Measurements from ENCODE around the gene EPB41L2.

DNA sequence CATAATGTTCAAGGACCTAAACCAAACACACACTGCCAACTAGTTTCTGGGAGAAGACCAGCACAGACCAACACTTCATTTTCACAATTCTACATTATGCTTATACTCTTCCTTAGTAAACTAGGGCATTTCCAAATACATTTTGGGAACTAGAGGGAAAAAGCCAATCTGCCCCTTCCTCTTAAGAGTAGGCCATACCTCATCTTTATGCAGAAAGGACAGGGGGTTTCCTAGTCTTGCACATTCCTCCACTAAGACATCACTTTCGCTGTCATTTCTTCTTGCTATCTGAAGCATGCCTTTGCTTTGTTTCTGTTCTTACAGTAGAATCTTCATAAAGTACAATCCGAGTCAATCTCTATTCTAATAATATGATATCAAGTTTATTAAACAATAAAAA, 130.1 kb downstream of the EPB41L2 start:
- TF ChIP-seq, protein P1, sequence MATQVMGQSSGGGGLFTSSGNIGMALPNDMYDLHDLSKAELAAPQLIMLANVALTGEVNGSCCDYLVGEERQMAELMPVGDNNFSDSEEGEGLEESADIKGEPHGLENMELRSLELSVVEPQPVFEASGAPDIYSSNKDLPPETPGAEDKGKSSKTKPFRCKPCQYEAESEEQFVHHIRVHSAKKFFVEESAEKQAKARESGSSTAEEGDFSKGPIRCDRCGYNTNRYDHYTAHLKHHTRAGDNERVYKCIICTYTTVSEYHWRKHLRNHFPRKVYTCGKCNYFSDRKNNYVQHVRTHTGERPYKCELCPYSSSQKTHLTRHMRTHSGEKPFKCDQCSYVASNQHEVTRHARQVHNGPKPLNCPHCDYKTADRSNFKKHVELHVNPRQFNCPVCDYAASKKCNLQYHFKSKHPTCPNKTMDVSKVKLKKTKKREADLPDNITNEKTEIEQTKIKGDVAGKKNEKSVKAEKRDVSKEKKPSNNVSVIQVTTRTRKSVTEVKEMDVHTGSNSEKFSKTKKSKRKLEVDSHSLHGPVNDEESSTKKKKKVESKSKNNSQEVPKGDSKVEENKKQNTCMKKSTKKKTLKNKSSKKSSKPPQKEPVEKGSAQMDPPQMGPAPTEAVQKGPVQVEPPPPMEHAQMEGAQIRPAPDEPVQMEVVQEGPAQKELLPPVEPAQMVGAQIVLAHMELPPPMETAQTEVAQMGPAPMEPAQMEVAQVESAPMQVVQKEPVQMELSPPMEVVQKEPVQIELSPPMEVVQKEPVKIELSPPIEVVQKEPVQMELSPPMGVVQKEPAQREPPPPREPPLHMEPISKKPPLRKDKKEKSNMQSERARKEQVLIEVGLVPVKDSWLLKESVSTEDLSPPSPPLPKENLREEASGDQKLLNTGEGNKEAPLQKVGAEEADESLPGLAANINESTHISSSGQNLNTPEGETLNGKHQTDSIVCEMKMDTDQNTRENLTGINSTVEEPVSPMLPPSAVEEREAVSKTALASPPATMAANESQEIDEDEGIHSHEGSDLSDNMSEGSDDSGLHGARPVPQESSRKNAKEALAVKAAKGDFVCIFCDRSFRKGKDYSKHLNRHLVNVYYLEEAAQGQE (IDR thresholded peaks at IDR 0.05; ENCODE audit: insufficient read depth in 1 of 2, low read depth in 2 of 2, low read length in 2 of 2), result no peak
- TF ChIP-seq POLR2AphosphoS5 (IDR thresholded peaks at IDR 0.05; ENCODE audit: low read depth, low read length), result no peak
- TF ChIP-seq SIN3A (IDR thresholded peaks at IDR 0.05; ENCODE audit: borderline replicate concordance, insufficient read depth, low read length), result no peak
